Middle frontal gyrus (tissue), 1 donor: ENCODE measurements around the gene CCDC78.
"Not testable (repeated sequence)": the region's sequence is repeated elsewhere in the genome, so short reads cannot be mapped to it uniquely, and the experiment has no call there.

Experiments used
- DNase-seq: peaks from one replicate; pipeline ENCODE4 v3.0.0-alpha.2; 2015; ENCODE audit warnings: low spot score; ENCODE audit errors: extremely low spot score

The CCDC78 gene

DNA sequence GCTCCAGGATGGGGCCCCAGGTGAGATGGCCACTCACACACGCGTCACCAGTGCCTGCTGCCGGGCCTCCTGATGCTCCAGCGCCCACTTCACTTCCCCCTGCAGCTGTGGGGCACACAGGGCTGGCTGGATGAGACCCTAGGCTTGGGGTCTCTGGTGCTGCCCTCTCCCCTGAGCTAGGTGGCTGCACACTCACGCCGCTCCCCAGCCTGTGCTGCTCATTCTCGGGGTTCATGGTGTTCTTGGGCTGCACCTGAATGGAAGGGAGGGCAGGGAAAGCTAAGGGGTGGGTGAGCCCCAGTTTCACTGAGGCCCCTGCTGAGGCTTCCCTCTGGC is 1.2 kb downstream of the CCDC78 start:
- no peak for DNase-seq

GRCh38 chr16:724188-725040 is 1.8 kb downstream of the CCDC78 start:
- no peak for DNase-seq

GRCh38 chr16:723695-724094 is 2.5 kb downstream of the CCDC78 start:
- DNase-seq = no peak

DNA sequence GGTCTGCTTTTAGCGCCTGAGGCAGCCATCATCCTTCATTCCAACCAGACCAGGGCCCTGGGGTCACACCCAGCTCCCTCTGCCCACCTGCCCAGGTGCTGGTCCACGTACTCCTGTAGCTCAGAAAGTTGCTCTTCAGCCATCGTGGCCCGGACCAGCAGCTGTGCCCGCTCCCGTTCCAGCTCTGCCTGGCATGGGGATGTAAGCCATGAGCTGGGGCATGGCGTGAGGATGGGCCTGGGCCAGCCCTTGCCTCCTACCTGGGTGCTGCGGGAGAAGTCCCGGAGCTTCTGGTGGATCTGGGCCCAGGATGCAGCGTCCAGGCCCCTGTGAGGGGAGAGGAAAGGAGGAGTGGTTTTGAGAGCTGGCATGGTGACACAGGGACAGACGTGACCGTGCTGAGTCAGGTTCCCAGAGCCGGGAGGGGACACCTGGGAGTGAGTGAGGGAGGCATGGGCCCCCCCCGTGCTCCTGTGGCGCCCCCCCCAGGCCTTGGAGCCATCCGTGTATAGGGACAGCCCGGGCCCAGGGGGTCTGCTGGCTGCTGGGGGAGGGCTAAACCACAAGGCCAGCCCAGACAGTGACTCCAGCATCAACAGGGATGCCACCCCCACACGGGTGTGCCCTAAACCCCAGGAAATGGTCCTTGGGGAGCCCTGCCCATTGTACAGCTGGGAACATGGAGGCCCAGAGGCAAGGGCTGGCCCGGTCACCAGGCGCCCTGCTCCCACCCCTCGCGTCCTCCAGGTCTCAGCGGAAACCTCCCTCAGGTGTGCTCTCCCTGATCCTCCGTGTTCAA is 3.2 kb downstream of the CCDC78 start:
- no peak for DNase-seq

- no peak for DNase-seq
These were observed 4.3 kb downstream of the CCDC78 start for GRCh38 chr16:721765-722540.

- DNase-seq = peak; percentile 79
These were observed 5.1 kb downstream of the CCDC78 start, which contains the start of gene ANTKMT for GRCh38 chr16:720990-721764. Gene ANTKMT, plus strand, starts transcription at chr16:721146. Its CDS starts 129 bp downstream, at chr16:721275.

- DNase-seq = no peak
These were observed 5.7 kb downstream of the CCDC78 start for GRCh38 chr16:720447-720989.

DNA sequence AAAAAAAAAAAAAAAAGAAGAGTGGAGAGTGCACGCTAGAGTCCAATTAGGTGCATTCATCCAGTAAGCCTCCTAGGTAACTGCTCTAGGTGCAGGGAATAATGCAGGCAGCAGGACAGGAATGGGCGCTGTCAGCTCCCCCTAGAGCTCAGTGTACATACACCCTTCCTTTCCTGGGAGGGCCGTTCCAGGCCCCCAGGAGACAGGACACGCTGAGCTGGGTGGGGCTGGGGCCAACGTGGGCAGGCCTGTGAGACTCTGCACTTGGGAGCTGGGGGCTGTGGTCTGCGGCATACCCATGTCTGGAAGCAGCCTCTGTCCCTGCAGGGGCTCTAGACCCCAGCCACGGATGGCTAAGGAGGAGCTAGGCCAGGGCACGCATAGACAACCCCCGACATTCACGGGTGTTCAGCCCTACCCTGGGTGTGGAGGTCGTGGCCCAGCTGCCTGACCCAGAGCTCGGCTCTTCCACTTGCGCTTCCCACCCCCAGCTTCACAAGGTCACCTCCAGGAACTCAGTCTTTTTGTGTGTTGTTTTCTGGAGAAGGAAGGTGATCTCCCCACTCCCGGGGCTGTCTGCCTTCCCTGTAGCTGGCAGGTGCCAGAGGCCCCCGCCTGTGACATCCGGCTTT is 6.3 kb downstream of the CCDC78 start:
- DNase-seq = no peak

- no peak for DNase-seq
These were observed 7.3 kb downstream of the CCDC78 start for GRCh38 chr16:718922-719321.

- DNase-seq = no peak
These were observed 7.9 kb downstream of the CCDC78 start for GRCh38 chr16:718389-718788.

GRCh38 chr16:717450-718245 is 8.6 kb downstream of the CCDC78 start:
- DNase-seq = no peak

- DNase-seq = no peak
These were observed 9.4 kb downstream of the CCDC78 start for GRCh38 chr16:716768-717325.

- DNase-seq = peak; percentile 66
These were observed 10.1 kb downstream of the CCDC78 start for GRCh38 chr16:716200-716568.

DNA sequence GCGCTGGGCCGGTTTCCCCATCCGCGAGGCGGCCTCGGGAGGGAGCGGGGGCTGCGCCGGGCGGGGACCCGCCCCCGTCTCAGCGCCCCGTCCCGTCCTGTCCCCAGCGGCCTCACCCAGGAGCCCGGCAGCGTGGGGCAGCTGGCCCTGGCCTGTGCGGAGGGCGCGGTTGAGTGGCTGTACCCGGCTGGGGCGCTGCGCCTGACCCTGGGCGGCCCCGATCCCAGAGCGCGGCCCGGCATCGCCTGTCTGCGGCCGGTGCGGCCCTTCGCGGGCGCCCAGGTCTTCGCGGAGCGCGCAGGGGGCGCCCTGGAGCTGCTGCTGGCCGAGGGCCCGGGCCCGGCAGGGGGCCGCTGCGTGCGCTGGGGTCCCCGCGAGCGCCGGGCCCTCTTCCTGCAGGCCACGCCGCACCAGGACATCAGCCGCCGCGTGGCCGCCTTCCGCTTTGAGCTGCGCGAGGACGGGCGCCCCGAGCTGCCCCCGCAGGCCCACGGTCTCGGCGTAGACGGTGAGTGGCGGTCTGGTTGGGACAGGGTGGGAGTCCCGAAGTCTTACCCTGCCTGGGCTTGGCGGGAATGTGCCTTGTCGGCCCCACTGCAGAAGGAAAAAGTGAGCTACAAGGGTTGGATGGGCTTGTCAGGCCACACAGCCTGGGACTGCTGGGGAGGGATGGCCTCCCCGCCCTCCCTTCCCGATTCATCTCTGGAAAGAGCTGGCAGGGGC is 10.6 kb downstream of the CCDC78 start:
- DNase-seq = no peak

- DNase-seq = peak; percentile 80
These were observed 11.4 kb downstream of the CCDC78 start, which contains the start of gene METRN for GRCh38 chr16:714558-715476. Gene METRN, plus strand, starts transcription at chr16:715118. Its CDS starts 172 bp downstream, at chr16:715290.

DNA sequence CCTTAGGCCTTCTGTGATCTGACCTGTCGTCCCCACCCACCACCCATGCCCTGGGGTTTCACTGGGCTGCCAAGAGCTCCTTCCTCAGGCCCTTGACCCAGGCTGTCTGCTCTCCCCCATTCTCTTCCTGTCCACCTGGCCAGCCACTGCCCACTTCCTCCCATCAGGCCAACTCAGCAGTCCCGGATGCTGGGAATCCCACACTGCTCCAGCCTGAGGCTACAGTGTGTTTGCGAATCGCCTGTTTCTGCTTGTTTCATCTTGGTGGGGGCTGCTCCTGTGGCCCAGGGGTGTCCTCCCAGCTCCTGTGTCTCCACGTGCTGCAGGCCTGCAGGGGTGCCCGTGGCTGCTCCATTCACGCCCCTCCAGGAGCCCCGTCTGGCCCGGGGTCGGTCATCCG is 12.2 kb downstream of the CCDC78 start:
- no peak for DNase-seq

DNA sequence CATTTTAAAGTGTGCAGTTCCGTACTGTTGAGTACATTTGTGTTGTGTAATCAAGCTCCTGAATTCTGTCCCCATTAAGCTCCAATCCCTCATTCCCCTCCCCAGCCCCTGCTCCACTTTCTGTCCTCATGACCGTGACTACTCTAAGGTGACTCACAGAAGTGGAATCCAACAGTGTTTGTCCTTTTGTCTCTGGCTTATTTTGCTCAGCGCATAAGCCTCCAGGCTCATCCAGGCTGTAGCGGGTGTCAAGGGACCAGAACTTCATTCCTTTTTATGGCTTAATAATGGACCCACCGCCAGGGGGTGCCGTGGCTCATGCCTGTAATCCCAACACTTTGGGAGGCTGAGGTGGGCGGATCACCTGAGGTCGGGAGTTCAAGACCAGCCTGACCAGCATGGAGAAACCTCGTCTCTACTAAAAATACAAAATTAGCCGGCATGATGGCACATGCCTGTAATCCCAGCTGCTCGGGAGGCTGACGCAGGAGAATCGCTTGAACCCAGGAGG is 13.4 kb downstream of the CCDC78 start:
- not testable (repeated sequence) for DNase-seq
